DOHH2 (cell line): ENCODE data around the gene TPO.
"Not testable (repeated sequence)": the region's sequence is repeated elsewhere in the genome, so short reads cannot be mapped to it uniquely, and the experiment has no call there.

Experiments used
- H3F3A ChIP-seq: fragments of 200-600 bp; sonication (generic), shearing (Covaris generic); 2 replicates; pipeline ENCODE4 v1.6.0; 2016; ENCODE audit warnings: antibody characterized with exemption, mild to moderate bottlenecking; ENCODE audit not compliant: control insufficient read depth, insufficient read depth
- H3K27ac ChIP-seq: fragments of 200-600 bp; sonication (generic); 2 replicates; pipeline ENCODE4 v1.5.1; 2014; ENCODE audit warnings: low read depth, mild to moderate bottlenecking, low read length, moderate library complexity
- H3K27me3 ChIP-seq: fragments of 200-600 bp; sonication (generic); 2 replicates; pipeline ENCODE4 v1.6.1; 2014; ENCODE audit warnings: mild to moderate bottlenecking, low read length, mixed read lengths; ENCODE audit not compliant: control insufficient read depth
- H3K36me3 ChIP-seq: fragments of 200-600 bp; sonication (generic); 2 replicates; pipeline ENCODE4 v1.6.1; 2014; ENCODE audit warnings: mild to moderate bottlenecking, low read length, moderate library complexity, mixed read lengths; ENCODE audit not compliant: control insufficient read depth
- H3K4me1 ChIP-seq: fragments of 200-600 bp; sonication (generic); 2 replicates; pipeline ENCODE4 v1.6.1; 2014; ENCODE audit warnings: mild to moderate bottlenecking, low read length, mixed read lengths; ENCODE audit not compliant: control insufficient read depth
- H3K4me2 ChIP-seq: fragments of 200-600 bp; sonication (generic); 2 replicates; pipeline ENCODE4 v1.6.0; 2014; ENCODE audit warnings: mild to moderate bottlenecking, low read length, moderate library complexity
- H3K4me3 ChIP-seq: fragments of 200-600 bp; sonication (generic); 2 replicates; pipeline ENCODE4 v1.5.1; 2014; ENCODE audit warnings: mild to moderate bottlenecking, low read length, mixed read lengths
- H3K79me2 ChIP-seq: fragments of 200-600 bp; sonication (generic); 2 replicates; pipeline ENCODE4 v1.6.1; 2014; ENCODE audit warnings: mild to moderate bottlenecking, low read length, mixed read lengths; ENCODE audit not compliant: control insufficient read depth
- H3K9me2 ChIP-seq: fragments of 200-600 bp; sonication (generic); replicated peaks from 2 replicates; pipeline ENCODE4 v1.6.1; 2014; ENCODE audit warnings: mild to moderate bottlenecking, low read length, mixed read lengths; ENCODE audit not compliant: control insufficient read depth
- H3K9me3 ChIP-seq: fragments of 200-600 bp; sonication (generic); 2 replicates; pipeline ENCODE4 v1.6.1; 2014; ENCODE audit warnings: antibody characterized with exemption, low read length, mixed read lengths; ENCODE audit not compliant: control insufficient read depth, insufficient read depth
- H4K20me1 ChIP-seq: fragments of 200-600 bp; sonication (generic); 2 replicates; pipeline ENCODE4 v1.6.0; 2014; ENCODE audit warnings: low read depth, mild to moderate bottlenecking, antibody characterized with exemption, low read length, moderate library complexity; ENCODE audit not compliant: control insufficient read depth, insufficient read depth
- CTCF ChIP-seq: fragments of 200-600 bp; sonication (generic); IDR thresholded peaks from one replicate; pipeline ENCODE4 v1.5.1; 2014; ENCODE audit warnings: antibody characterized with exemption, mild to moderate bottlenecking, low read depth, low read length; ENCODE audit not compliant: poor library complexity, severe bottlenecking
- EZH2phosphoT487 ChIP-seq: fragments of 200-600 bp; sonication (generic); IDR thresholded peaks from 2 replicates; pipeline ENCODE4 v1.6.1; 2017; ENCODE audit warnings: borderline replicate concordance, mild to moderate bottlenecking, antibody characterized with exemption, low read length, moderate library complexity, mixed read lengths

TPO gene

GRCh38 chr2:1491751-1492150 is 78.5 kb downstream of the TPO start:
- TF ChIP-seq EZH2phosphoT487, result no peak
- no peak for TF ChIP-seq CTCF
- H3K4me2 ChIP-seq, result no peak overlapping the region
- no peaks in the 10 kb centered on the region for H3K4me1 ChIP-seq

GRCh38 chr2:1492231-1492630 is 79.0 kb downstream of the TPO start:
- H3K4me2 ChIP-seq, H3K4me3 ChIP-seq, H3K4me1 ChIP-seq, H3K27me3 ChIP-seq, H3K9me2 ChIP-seq, H4K20me1 ChIP-seq, H3K79me2 ChIP-seq, H3F3A ChIP-seq, H3K36me3 ChIP-seq, H3K27ac ChIP-seq: not testable (repeated sequence)
- peaks cover 10% of the 10 kb centered on the region; the same call in 1 of the 2 replicates for H3K9me3 ChIP-seq

More at GRCh38 chr2:1491751-1492150, 78.5 kb downstream of the TPO start:
- no peaks in the 10 kb centered on the region for H4K20me1 ChIP-seq
- H3K27me3 ChIP-seq, result no peaks in the 10 kb centered on the region
- H3K79me2 ChIP-seq, result no peaks in the 10 kb centered on the region
- H3K36me3 ChIP-seq, result no peaks in the 10 kb centered on the region
- H3F3A ChIP-seq, result no peaks in the 10 kb centered on the region
- H3K4me3 ChIP-seq, result no peak overlapping the region
- H3K27ac ChIP-seq, result no peak overlapping the region
- no peaks in the 10 kb centered on the region for H3K9me2 ChIP-seq
- H3K9me3 ChIP-seq, result peaks cover 10% of the 10 kb centered on the region; the same call in 1 of the 2 replicates

GRCh38 chr2:1492711-1493430 is 79.6 kb downstream of the TPO start:
- H3K4me2 ChIP-seq, result no peak overlapping the region
- H3K4me1 ChIP-seq, result no peaks in the 10 kb centered on the region
- H3K4me3 ChIP-seq, result no peak overlapping the region
- H3K27ac ChIP-seq, result no peak overlapping the region
- no peaks in the 10 kb centered on the region for H3K9me2 ChIP-seq
- no peaks in the 10 kb centered on the region for H3F3A ChIP-seq
- no peaks in the 10 kb centered on the region for H4K20me1 ChIP-seq
- TF ChIP-seq EZH2phosphoT487 (no peak), CTCF (no peak)
- H3K27me3 ChIP-seq, result no peaks in the 10 kb centered on the region
- H3K79me2 ChIP-seq, result no peaks in the 10 kb centered on the region
- H3K36me3 ChIP-seq, result no peaks in the 10 kb centered on the region
- H3K9me3 ChIP-seq, result peaks cover 10% of the 10 kb centered on the region; the same call in 1 of the 2 replicates

- Histone ChIP-seq H4K20me1 (no peaks in the 10 kb centered on the region), H3K4me1 (no peaks in the 10 kb centered on the region), H3K36me3 (no peaks in the 10 kb centered on the region), H3K9me3 (peaks cover 6% of the 10 kb centered on the region; the same call in 1 of the 2 replicates), H3K27ac (no peak overlapping the region), H3K9me2 (no peaks in the 10 kb centered on the region), H3K4me3 (no peak overlapping the region), H3K27me3 (no peaks in the 10 kb centered on the region), H3F3A (no peaks in the 10 kb centered on the region), H3K79me2 (no peaks in the 10 kb centered on the region), H3K4me2 (no peak overlapping the region)
- TF ChIP-seq EZH2phosphoT487 (no peak), CTCF (no peak)
Observed at GRCh38 chr2:1493431-1494126, 80.3 kb downstream of the TPO start.
